OCI-LY3 (cell line): ENCODE data around the gene DCTN5.
A peak's percentile ranks its signal among the peaks of the same experiment; 100 is the strongest.

Experiments
- H2AFZ ChIP-seq: fragments of 200-600, 300-600 bp; shearing (Covaris generic); 2 replicates; pipeline ENCODE4 v1.6.0; 2014; ENCODE audit warnings: antibody characterized with exemption, low read depth, low read length
- H3K27ac ChIP-seq: fragments of 200-600, 300-600 bp; sonication (generic); 2 replicates; pipeline ENCODE4 v1.5.1; 2014; ENCODE audit warnings: mild to moderate bottlenecking, low read length, moderate library complexity, mixed read lengths
- H3K27me3 ChIP-seq: fragments of 200-600, 300-600 bp; sonication (generic); 2 replicates; pipeline ENCODE4 v1.6.1; 2014; ENCODE audit warnings: low read depth, low read length, mixed read lengths
- H3K36me3 ChIP-seq: fragments of 200-600, 300-600 bp; sonication (generic); replicated peaks from 2 replicates; pipeline ENCODE3; 2014; ENCODE audit warnings: low read depth, low read length, mixed read lengths
- H3K4me1 ChIP-seq: fragments of 300-600, 200-600 bp; sonication (generic); 2 replicates; pipeline ENCODE4 v1.6.1; 2014; ENCODE audit warnings: low read length, mixed read lengths
- H3K4me2 ChIP-seq: fragments of 200-600, 300-600 bp; sonication (generic); 2 replicates; pipeline ENCODE4 v1.6.1; 2014; ENCODE audit warnings: low read length, mixed read lengths
- H3K4me3 ChIP-seq: fragments of 300-600, 200-600 bp; sonication (generic); 2 replicates; pipeline ENCODE4 v1.5.1; 2014; ENCODE audit warnings: antibody characterized with exemption, mild to moderate bottlenecking, low read length, moderate library complexity
- H3K79me2 ChIP-seq: fragments of 300-600, 200-600 bp; shearing (Covaris generic); 2 replicates; pipeline ENCODE4 v1.6.1; 2014; ENCODE audit warnings: mild to moderate bottlenecking, low read length, mixed read lengths
- H3K9ac ChIP-seq: fragments of 300-600, 200-600 bp; shearing (Covaris generic); 2 replicates; pipeline ENCODE4 v1.6.0; 2014; ENCODE audit warnings: mild to moderate bottlenecking, low read length, moderate library complexity
- H3K9me3 ChIP-seq: fragments of 200-600, 300-600 bp; shearing (Covaris generic); 2 replicates; pipeline ENCODE4 v1.6.1; 2014; ENCODE audit warnings: low read length, mixed read lengths; ENCODE audit not compliant: insufficient read depth
- H4K20me1 ChIP-seq: fragments of 200-600, 300-600 bp; sonication (generic); 2 replicates; pipeline ENCODE4 v1.6.1; 2016; ENCODE audit warnings: low read length, mixed read lengths; ENCODE audit not compliant: insufficient read depth
- EZH2phosphoT487 ChIP-seq: fragments of 200-600 bp; shearing (Covaris generic); IDR thresholded peaks from 2 replicates; pipeline ENCODE4 v1.6.1; 2018; ENCODE audit warnings: antibody characterized with exemption, mixed run types, low read depth
- TF ChIP-seq, protein P1 (sequence below): fragments of 200-600, 300-600 bp; sonication (generic); IDR thresholded peaks from 2 replicates; pipeline ENCODE4 v1.5.1; 2014; ENCODE audit warnings: antibody characterized with exemption, low read length, low read depth

DCTN5 gene

DNA sequence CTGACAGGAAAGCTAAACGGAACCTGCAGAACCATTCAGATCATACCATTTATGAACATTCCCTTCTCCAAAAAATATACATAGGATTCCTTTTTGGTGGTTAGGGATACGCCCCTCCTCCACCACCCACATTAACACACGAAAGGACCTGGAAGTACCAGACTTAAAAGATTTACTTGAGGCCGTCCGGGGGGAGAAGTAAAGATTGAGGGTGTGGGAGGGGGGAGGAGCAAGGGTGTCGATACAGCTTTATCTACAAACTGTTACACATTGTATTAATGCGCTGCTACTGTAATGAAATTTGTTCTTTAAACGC lies 693 bp upstream of the DCTN5 start:
- peak overlapping the region; percentile 96 for H3K4me2 ChIP-seq
- H4K20me1 ChIP-seq, result no peaks in the 10 kb centered on the region
- H3K27me3 ChIP-seq, result no peaks in the 10 kb centered on the region
- H3K79me2 ChIP-seq, result peaks cover 33% of the 10 kb centered on the region
- peak overlapping the region; percentile 81 for H2AFZ ChIP-seq
- H3K9me3 ChIP-seq, result no peaks in the 10 kb centered on the region
- TF ChIP-seq, protein P1, sequence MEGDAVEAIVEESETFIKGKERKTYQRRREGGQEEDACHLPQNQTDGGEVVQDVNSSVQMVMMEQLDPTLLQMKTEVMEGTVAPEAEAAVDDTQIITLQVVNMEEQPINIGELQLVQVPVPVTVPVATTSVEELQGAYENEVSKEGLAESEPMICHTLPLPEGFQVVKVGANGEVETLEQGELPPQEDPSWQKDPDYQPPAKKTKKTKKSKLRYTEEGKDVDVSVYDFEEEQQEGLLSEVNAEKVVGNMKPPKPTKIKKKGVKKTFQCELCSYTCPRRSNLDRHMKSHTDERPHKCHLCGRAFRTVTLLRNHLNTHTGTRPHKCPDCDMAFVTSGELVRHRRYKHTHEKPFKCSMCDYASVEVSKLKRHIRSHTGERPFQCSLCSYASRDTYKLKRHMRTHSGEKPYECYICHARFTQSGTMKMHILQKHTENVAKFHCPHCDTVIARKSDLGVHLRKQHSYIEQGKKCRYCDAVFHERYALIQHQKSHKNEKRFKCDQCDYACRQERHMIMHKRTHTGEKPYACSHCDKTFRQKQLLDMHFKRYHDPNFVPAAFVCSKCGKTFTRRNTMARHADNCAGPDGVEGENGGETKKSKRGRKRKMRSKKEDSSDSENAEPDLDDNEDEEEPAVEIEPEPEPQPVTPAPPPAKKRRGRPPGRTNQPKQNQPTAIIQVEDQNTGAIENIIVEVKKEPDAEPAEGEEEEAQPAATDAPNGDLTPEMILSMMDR, result no peak
- no peak for TF ChIP-seq EZH2phosphoT487
- peak overlapping the region; percentile 93 for H3K9ac ChIP-seq
- peaks cover 15% of the 10 kb centered on the region for H3K36me3 ChIP-seq
- H3K4me3 ChIP-seq, result peak overlapping the region; percentile 91
- peak overlapping the region; percentile 65 for H3K27ac ChIP-seq
- peaks cover 16% of the 10 kb centered on the region for H3K4me1 ChIP-seq

DNA sequence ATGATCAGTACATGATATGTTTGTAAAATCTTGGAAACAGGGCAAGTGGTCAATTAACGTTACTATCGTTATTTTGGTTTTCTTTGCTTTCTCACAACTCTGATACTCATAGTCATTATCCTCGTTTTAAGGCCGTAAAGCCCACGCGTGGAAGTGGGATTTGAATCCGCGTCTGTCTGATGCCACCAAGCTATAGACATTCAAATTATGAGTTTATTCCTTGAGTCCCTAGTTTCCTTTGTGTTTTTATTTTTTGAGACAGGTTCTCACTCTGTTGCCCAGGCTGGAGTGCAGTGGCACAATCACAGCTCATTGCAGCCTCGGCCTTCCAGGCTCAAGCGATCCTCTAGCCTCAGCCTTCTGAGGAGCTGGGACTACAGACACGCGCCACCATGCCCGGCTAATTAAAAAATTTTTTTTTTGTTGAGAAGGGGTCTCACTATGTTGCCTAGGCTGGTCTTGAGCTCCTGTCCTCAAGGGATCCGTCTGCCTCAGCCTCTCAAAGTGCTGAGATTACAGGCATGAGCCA lies 1.0 kb downstream of the DCTN5 start:
- H3K4me3 ChIP-seq, result peak overlapping the region; percentile 91
- no peaks in the 10 kb centered on the region for H3K27me3 ChIP-seq
- H2AFZ ChIP-seq, result no peak overlapping the region
- TF ChIP-seq, protein P1, result no peak
- TF ChIP-seq EZH2phosphoT487, result no peak
- 0 out of 2 replicates have a peak, but pooled peaks cover 4% of the 10 kb centered on the region for H4K20me1 ChIP-seq
- no peaks in the 10 kb centered on the region for H3K9me3 ChIP-seq
- peaks cover 16% of the 10 kb centered on the region for H3K4me1 ChIP-seq
- peak overlapping the region; percentile 93 for H3K9ac ChIP-seq
- H3K27ac ChIP-seq, result no peak overlapping the region
- peaks cover 51% of the 10 kb centered on the region for H3K79me2 ChIP-seq
- peaks cover 21% of the 10 kb centered on the region for H3K36me3 ChIP-seq
- H3K4me2 ChIP-seq, result peak overlapping the region; percentile 68

DNA sequence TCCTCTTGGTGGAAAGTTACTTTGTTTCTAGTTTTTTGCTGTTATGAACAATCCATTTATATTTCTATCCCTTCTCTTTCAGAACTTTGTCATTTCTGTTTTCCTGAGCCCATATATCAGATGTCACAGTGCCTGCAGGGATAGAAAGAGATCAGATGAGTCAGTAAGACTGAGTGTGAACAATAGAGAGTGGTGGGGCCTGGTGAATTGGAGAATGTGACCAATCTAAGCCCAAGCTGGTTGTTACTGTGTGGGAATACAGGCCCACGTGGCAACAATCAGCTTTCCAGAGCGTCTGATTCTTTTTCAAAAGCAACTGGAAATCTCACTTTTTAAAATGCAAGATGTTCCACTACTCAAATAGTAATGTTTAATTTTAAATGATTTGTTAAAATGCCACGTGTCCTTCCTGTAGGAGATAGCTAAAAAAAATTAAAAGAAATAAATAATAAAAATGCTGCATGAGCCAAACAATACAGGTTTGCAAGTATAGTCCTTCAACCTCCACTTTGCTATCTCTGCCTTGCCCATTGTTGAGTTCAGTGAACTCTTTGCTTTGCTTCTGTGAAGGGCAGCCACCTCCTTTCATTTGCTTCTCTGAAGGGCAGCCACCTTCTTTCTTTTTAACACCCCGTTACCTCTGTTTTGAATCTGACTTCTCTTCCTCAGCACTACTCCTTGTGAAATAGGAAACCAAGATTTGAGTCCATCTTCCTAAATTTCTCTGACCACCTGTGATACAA lies 9.6 kb downstream of the DCTN5 start:
- peak overlapping the region; percentile 64 for H3K4me3 ChIP-seq
- TF ChIP-seq, protein P1, result no peak
- no peak for TF ChIP-seq EZH2phosphoT487
- peaks cover 2% of the 10 kb centered on the region; the same call in 1 of the 2 replicates for H4K20me1 ChIP-seq
- H3K79me2 ChIP-seq, result peaks cover 62% of the 10 kb centered on the region
- peaks cover 40% of the 10 kb centered on the region for H3K4me1 ChIP-seq
- no peaks in the 10 kb centered on the region for H3K27me3 ChIP-seq
- H3K4me2 ChIP-seq, result peak overlapping the region; percentile 74
- H3K27ac ChIP-seq, result peak overlapping the region; percentile 89
- H2AFZ ChIP-seq, result no peak overlapping the region
- H3K36me3 ChIP-seq, result peaks cover 44% of the 10 kb centered on the region
- no peaks in the 10 kb centered on the region for H3K9me3 ChIP-seq
- peak overlapping the region; percentile 49 for H3K9ac ChIP-seq

DNA sequence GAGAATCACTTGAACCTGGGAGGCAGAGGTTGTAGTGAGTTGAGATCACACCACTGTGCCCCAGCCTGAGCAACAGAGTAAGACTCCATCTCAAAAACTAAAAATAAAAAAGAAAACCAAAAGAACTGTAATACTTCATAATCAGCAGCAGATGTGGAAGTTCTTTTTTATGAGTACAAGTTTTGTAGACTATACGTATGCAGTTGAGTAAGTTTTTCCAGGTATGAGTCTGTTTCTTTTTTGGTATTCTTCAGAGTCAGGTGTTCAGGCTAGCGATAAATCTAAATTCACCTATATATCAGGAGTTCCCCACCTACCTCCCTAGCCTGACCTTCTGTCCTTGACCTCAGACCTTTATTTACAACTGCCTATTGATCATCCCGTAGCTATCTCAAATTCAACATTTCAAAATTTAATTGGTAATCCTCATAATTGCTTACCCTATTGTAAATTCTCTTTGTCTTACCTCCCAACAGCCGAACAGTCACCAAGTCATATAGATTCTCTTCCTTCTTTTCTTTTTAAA lies 10.7 kb downstream of the DCTN5 start:
- no peaks in the 10 kb centered on the region for H3K9me3 ChIP-seq
- peak overlapping the region; percentile 74 for H3K4me2 ChIP-seq
- H3K27me3 ChIP-seq, result no peaks in the 10 kb centered on the region
- peaks cover 3% of the 10 kb centered on the region for H4K20me1 ChIP-seq
- peaks cover 40% of the 10 kb centered on the region for H3K4me1 ChIP-seq
- H3K9ac ChIP-seq, result peak overlapping the region; percentile 49; the same call in 1 of the 2 replicates
- H3K27ac ChIP-seq, result peak overlapping the region; percentile 89
- peaks cover 50% of the 10 kb centered on the region for H3K79me2 ChIP-seq
- no peak for TF ChIP-seq EZH2phosphoT487
- TF ChIP-seq, protein P1, result no peak
- peak overlapping the region; percentile 64 for H3K4me3 ChIP-seq
- no peak overlapping the region for H2AFZ ChIP-seq
- peaks cover 40% of the 10 kb centered on the region for H3K36me3 ChIP-seq
